ENCODE data around the gene ABCG2.

- TF ChIP-seq POLR2AphosphoS5 (IDR thresholded peaks at IDR 0.05) = no peak
- TF ChIP-seq EP300 (IDR thresholded peaks at IDR 0.05) = no peak
Observed at GRCh38 chr4:88144866-88145300, 13.6 kb downstream of the ABCG2 start.
